Kidney epithelial cell (primary cell): Measurements from ENCODE around the gene DPPA5. TPM values are rescaled to one million over a fixed set of nuclear protein-coding genes. Genes with fewer than 3 reads are reported as not detected.

ENCODE experiments used
- DNase-seq: peaks from one replicate; pipeline ENCODE4 v3.0.0-alpha.2; 2010; ENCODE audit warnings: low read depth
- H3K27me3 ChIP-seq: 2 replicates; pipeline ENCODE4 v1.6.0; 2011; ENCODE audit warnings: low read length; ENCODE audit not compliant: control insufficient read depth, insufficient read depth
- H3K36me3 ChIP-seq: 2 replicates; pipeline ENCODE4 v1.5.1; 2011; ENCODE audit warnings: low read length; ENCODE audit not compliant: control insufficient read depth, insufficient read depth
- H3K4me3 ChIP-seq: 2 replicates; pipeline ENCODE4 v1.5.1; 2011; ENCODE audit warnings: low read depth, mild to moderate bottlenecking, control low read depth, low read length
- CTCF ChIP-seq: IDR thresholded peaks from 2 replicates; pipeline ENCODE4 v1.5.1; 2011; ENCODE audit warnings: mild to moderate bottlenecking, moderate library complexity, low read length, control low read depth, inconsistent platforms; ENCODE audit not compliant: insufficient read depth, poor library complexity, severe bottlenecking
- total RNA-seq: library from RNA; depleted of rRNA; stranded (reverse); fragments of >200 nt; gene quantifications from 2 replicates; pipeline ENCODE4 v1.2.3, GENCODE V29; 2015

The DPPA5 gene
- total RNA-seq, 1 donor from 2014 or later, result not detected

- DNase-seq, result no peak
- no peak within 1 kb of the TSS for H3K4me3 ChIP-seq
These were observed 8.3 kb upstream of the DPPA5 start, which contains the start of gene KHDC3L for GRCh38 chr6:73362358-73362757. TSS of gene KHDC3L (plus strand) at chr6:73362658. CDS start at chr6:73362730, 72 bp downstream.

GRCh38 chr6:73349311-73349710 is 4.8 kb downstream of the DPPA5 start:
- DNase-seq, result no peak
- Histone ChIP-seq H3K4me3 (no peak overlapping the region), H3K36me3 (no peaks in the 10 kb centered on the region), H3K27me3 (peaks cover 13% of the 10 kb centered on the region)
- TF ChIP-seq CTCF, result no peak

More at GRCh38 chr6:73362358-73362757, 8.3 kb upstream of the DPPA5 start, which contains the start of gene KHDC3L:
- no peak for TF ChIP-seq CTCF
- H3K27me3 ChIP-seq, result no peaks in the 10 kb centered on the region
- no peaks in the 10 kb centered on the region for H3K36me3 ChIP-seq

- Histone ChIP-seq H3K36me3 (no peaks in the 10 kb centered on the region), H3K27me3 (peaks cover 13% of the 10 kb centered on the region), H3K4me3 (no peak overlapping the region)
- no peak for DNase-seq
- TF ChIP-seq CTCF, result no peak
These were observed 5.4 kb downstream of the DPPA5 start for GRCh38 chr6:73348550-73349204.

GRCh38 chr6:73343164-73343563 is 10.9 kb downstream of the DPPA5 start:
- Histone ChIP-seq H3K4me3 (no peak overlapping the region), H3K36me3 (no peaks in the 10 kb centered on the region), H3K27me3 (peaks cover under 1% of the 10 kb centered on the region)
- DNase-seq, result no peak
- no peak for TF ChIP-seq CTCF

- Histone ChIP-seq H3K4me3 (no peak overlapping the region), H3K36me3 (no peaks in the 10 kb centered on the region), H3K27me3 (no peaks in the 10 kb centered on the region)
- no peak for DNase-seq
- TF ChIP-seq CTCF, result no peak
These were observed 11.9 kb downstream of the DPPA5 start for GRCh38 chr6:73342174-73342573.

GRCh38 chr6:73341335-73341734 is 12.7 kb downstream of the DPPA5 start:
- H3K4me3 ChIP-seq, result no peak overlapping the region
- no peaks in the 10 kb centered on the region for H3K27me3 ChIP-seq
- TF ChIP-seq CTCF, result no peak
- DNase-seq, result no peak
- H3K36me3 ChIP-seq, result no peaks in the 10 kb centered on the region
